HG03378 (cell line): ENCODE results near the gene EFCAB3.
"Not testable (repeated sequence)": the region's sequence is repeated elsewhere in the genome, so short reads cannot be mapped to it uniquely, and the experiment has no call there.

Source experiments
- ATAC-seq: cut with Tn5 transposase; IDR thresholded peaks from one replicate; pipeline ENCODE4 v1.9.1; 2021; ENCODE audit warnings: mild to moderate bottlenecking, moderate library complexity; ENCODE audit not compliant: unreplicated experiment

Gene EFCAB3

DNA sequence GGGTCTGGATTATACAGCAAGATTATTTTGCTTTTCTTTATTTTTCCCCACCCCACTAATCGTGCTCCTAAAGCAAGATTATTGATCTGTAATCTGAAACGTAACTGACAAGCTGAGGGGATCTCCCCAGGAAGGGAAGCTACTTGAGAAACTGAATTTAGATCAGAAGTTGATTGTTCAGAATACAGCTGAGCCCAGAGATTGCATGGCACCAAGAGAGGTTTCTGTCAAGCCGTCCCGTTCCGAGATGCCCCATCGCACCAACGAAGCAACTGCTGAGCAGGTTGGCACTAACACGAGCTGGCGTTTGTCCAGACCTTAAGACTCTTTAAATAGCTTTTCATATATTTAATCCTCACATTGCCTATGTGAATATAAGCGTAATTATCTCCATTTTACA lies 78.1 kb downstream of the EFCAB3 start:
- ATAC-seq, result not testable (repeated sequence)

GRCh38 chr17:62464422-62464821 lies 84.1 kb downstream of the EFCAB3 start:
- not testable (repeated sequence) for ATAC-seq

- not testable (repeated sequence) for ATAC-seq
Observed at GRCh38 chr17:62465271-62465670, 84.9 kb downstream of the EFCAB3 start.
